Measurements from ENCODE around the gene CDH4. TPM values are rescaled to one million over a fixed set of nuclear protein-coding genes. Genes with fewer than 3 reads are reported as not detected.

The CDH4 gene
- total RNA-seq, 1 donor from 2014 or later: 8.3 TPM

DNA sequence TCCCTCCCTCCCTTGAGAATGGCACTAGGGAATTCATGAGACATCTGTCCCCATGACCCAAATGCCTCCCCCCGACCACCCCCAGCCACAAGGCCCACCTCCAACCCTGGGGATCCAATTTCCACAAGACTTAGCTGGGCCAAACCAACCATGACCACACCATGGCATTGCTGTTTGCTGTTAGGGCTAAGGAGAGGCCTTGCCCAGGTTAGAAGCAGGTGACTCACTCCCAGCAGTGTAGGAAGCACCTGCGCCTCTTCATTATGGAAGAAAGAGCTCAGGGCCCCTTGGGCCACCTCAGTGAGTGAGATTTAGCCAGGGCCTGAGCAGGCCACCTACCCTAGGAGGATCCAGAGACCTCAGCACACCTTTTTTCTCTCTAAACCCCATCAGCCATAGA, 475.7 kb downstream of the CDH4 start:
- Mint-ChIP-seq H3K9me3 (no peaks in the 10 kb centered on the region), H3K4me3 (no peak overlapping the region), H3K27me3 (peaks cover 13% of the 10 kb centered on the region), H3K36me3 (no peaks in the 10 kb centered on the region), H3K4me1 (ENCODE audit: unreplicated experiment) (no peaks in the 10 kb centered on the region), H3K27ac (no peak overlapping the region)
- DNase-seq (ENCODE audit: extremely low spot score, unreplicated experiment): no peak
- TF ChIP-seq, protein P1, sequence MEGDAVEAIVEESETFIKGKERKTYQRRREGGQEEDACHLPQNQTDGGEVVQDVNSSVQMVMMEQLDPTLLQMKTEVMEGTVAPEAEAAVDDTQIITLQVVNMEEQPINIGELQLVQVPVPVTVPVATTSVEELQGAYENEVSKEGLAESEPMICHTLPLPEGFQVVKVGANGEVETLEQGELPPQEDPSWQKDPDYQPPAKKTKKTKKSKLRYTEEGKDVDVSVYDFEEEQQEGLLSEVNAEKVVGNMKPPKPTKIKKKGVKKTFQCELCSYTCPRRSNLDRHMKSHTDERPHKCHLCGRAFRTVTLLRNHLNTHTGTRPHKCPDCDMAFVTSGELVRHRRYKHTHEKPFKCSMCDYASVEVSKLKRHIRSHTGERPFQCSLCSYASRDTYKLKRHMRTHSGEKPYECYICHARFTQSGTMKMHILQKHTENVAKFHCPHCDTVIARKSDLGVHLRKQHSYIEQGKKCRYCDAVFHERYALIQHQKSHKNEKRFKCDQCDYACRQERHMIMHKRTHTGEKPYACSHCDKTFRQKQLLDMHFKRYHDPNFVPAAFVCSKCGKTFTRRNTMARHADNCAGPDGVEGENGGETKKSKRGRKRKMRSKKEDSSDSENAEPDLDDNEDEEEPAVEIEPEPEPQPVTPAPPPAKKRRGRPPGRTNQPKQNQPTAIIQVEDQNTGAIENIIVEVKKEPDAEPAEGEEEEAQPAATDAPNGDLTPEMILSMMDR (conservative IDR thresholded peaks at IDR 0.05): no peak

DNA sequence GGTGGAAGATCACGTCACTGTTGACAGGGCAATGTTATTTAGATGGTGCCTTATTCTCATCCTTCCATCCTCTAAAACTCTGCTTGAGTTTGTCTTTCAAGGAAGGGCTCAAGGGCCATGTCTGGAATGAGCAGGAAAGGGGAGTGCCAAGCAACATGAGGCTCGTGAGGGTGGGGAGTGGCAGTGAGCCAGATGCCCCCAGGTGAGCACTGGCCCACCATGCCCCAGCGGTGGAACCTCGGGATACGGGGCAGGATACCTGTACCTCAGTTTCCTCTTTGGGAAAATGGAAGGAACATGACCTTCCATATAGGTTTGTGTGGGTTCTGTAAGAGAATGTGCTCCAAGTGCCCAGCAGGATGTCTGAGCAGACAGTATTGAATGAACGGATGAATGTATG, 476.3 kb downstream of the CDH4 start:
- Mint-ChIP-seq H3K27ac (no peak overlapping the region), H3K9me3 (no peaks in the 10 kb centered on the region), H3K27me3 (peaks cover 14% of the 10 kb centered on the region), H3K36me3 (no peaks in the 10 kb centered on the region), H3K4me3 (no peak overlapping the region), H3K4me1 (ENCODE audit: unreplicated experiment) (no peaks in the 10 kb centered on the region)
- TF ChIP-seq, protein P1 (conservative IDR thresholded peaks at IDR 0.05): no peak
- DNase-seq (ENCODE audit: extremely low spot score, unreplicated experiment): no peak

DNA sequence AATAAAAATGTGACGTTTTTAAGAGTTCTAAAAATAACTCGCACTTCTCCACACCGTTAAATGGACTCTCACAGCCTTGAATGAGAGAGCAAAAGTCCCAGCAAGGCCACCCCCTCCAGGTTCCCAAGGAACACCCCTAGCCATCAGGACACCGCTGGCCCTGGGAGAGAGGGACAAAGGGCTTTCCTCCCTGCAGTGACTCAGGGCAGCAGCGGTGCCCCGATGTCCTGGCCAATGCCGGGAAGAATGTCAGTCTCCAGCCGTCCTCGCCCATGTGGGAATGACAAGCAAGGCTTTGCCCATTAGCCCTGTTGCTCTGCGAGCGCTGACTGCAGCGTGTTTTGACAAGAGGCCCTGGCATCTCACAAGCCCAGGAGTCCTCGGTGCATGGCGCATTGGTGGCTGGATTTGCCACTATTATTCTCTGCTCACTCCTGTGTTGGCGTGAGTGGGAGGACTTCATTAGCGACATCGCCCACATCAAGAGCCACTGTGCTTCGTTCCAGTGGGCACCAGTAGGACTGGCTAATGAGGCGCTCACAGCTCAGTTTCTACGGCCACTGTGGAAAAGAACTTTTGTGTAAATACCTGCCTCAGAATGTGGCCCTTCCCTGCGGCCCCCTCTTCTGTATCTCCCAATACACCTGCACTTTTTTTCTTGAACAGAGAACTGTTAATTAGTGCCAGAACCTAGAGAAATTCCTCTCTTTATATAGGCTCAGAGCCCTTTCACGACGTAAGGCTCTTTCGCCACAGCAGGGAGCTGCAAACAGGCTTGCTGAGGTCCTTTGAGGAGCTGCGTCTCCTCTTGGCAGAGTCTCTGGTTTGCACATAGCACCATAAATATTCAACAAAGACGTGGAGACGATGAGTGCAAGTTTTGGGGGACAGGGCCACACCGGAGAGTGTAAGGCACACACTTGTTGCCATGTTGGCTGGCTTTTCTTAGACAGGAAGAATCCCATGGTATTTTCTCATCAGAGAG, 477.0 kb downstream of the CDH4 start:
- Mint-ChIP-seq H3K9me3 (no peaks in the 10 kb centered on the region), H3K4me1 (ENCODE audit: unreplicated experiment) (peaks cover 5% of the 10 kb centered on the region), H3K4me3 (no peak overlapping the region), H3K36me3 (no peaks in the 10 kb centered on the region), H3K27me3 (peaks cover 20% of the 10 kb centered on the region), H3K27ac (no peak overlapping the region)
- TF ChIP-seq, protein P1 (conservative IDR thresholded peaks at IDR 0.05): no peak
- no peak for DNase-seq (ENCODE audit: extremely low spot score, unreplicated experiment)

DNA sequence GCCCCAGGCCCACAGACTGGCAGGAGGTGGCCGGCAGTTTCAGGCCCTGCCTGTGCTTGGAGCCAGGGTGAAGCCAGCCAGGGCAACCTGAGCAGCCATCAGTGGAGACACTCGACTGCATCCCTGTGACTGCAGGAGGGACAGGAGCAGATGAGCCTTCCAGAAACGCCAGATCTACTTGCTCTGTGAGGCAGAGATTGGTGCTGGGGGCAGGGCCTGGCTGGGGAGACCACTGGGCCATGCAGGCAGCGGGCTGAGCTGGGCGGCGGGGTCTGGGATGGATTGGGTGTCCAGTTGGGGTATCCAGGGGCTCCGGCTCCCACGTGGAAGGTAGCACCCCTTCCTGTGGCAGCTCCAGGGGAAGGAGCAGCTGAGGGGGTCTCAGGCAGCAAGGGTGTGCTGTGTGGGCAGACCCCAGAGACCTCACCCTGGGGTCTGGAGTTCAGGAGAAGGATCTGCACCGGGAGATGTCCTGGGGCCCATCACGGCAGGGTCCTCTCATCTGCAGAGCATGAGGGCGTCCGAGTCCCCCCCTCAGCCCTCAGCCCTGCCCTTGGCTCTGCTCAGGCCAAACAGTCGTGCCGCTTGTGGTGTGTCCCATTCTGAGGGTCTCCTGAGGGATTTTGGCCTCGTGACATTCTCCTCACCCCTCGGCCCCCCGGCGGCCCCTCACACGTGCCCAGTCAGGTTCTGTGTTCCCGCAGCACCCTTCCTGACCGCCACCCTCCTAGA, 478.7 kb downstream of the CDH4 start:
- Mint-ChIP-seq H3K4me1 (ENCODE audit: unreplicated experiment) (peaks cover 7% of the 10 kb centered on the region), H3K9me3 (no peaks in the 10 kb centered on the region), H3K27ac (no peak overlapping the region)

DNA sequence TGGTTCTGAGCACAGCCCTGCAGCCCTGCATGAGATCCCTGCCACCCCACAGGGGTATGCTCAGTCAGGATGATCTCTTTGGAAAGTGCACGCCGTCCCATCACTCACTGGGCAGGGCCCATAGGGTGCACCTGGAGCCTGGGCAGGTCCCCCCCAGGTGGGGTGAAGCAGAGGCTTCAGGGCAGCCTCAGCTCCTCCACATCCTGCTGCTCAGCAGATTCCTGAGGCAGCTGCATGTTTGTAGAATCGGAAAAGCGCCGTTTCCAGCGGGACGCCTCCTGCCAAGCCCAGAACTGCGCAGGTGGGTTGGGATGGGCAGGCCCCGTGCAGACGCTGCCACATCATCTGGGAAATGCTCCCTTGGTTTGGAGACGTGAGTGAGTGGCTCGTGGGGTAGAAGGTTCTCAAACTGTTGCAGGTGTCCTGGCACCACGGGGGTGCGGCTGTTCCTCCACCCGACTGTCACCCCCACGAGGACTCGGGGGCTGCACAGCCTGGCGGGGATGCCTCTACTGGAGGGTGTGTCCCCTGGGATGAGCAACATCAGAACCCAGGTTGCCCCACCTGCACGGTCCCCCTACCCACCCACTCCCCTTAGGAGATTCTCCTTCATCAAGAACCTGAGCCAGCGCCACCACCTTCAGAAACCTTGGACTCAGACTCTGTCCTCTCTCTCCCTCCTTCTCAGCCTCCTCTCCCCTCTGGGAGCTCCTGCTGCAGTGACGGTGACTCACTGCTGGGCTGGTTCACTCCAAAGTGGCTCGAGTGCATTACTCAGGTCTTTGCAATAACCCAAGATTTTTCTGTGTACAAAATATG, 479.5 kb downstream of the CDH4 start:
- DNase-seq (ENCODE audit: extremely low spot score, unreplicated experiment): no peak
- H3K27me3 Mint-ChIP-seq: peaks cover 26% of the 10 kb centered on the region
- no peaks in the 10 kb centered on the region for H3K36me3 Mint-ChIP-seq
- H3K4me1 Mint-ChIP-seq (ENCODE audit: unreplicated experiment): peaks cover 7% of the 10 kb centered on the region
- no peak overlapping the region for H3K27ac Mint-ChIP-seq
- no peak overlapping the region for H3K4me3 Mint-ChIP-seq
- TF ChIP-seq, protein P1 (conservative IDR thresholded peaks at IDR 0.05): no peak
- no peaks in the 10 kb centered on the region for H3K9me3 Mint-ChIP-seq

More for the DNA sequence above, 478.7 kb downstream of the CDH4 start:
- no peak for DNase-seq (ENCODE audit: extremely low spot score, unreplicated experiment)
- Mint-ChIP-seq H3K4me3 (no peak overlapping the region), H3K27me3 (peaks cover 26% of the 10 kb centered on the region), H3K36me3 (no peaks in the 10 kb centered on the region)
- TF ChIP-seq, protein P1 (conservative IDR thresholded peaks at IDR 0.05): no peak
